HG03103 (cell line): Measurements from ENCODE around the gene FNTB.
"Not testable (repeated sequence)": the region's sequence is repeated elsewhere in the genome, so short reads cannot be mapped to it uniquely, and the experiment has no call there.

Experiments used
- ATAC-seq: cut with Tn5 transposase; IDR thresholded peaks from one replicate; pipeline ENCODE4 v1.9.1; 2021; ENCODE audit warnings: low read depth; ENCODE audit not compliant: unreplicated experiment

Gene FNTB

GRCh38 chr14:65010211-65010931, 23.7 kb downstream of the FNTB start:
- no peak for ATAC-seq

GRCh38 chr14:65011538-65011937, 24.8 kb downstream of the FNTB start:
- no peak for ATAC-seq

GRCh38 chr14:65012353-65012752, 25.7 kb downstream of the FNTB start:
- no peak for ATAC-seq

GRCh38 chr14:65015391-65015790, 28.7 kb downstream of the FNTB start:
- no peak for ATAC-seq

GRCh38 chr14:65016471-65016870, 29.8 kb downstream of the FNTB start:
- no peak for ATAC-seq

GRCh38 chr14:65019944-65020566, 33.4 kb downstream of the FNTB start:
- no peak for ATAC-seq

GRCh38 chr14:65024957-65025356, 38.3 kb downstream of the FNTB start:
- no peak for ATAC-seq

GRCh38 chr14:65025818-65026217, 39.1 kb downstream of the FNTB start:
- ATAC-seq: no peak

- no peak for ATAC-seq
Observed at GRCh38 chr14:65026526-65026925, 39.8 kb downstream of the FNTB start.

GRCh38 chr14:65027127-65027799, 40.6 kb downstream of the FNTB start:
- no peak for ATAC-seq

GRCh38 chr14:65028937-65029336, 42.2 kb downstream of the FNTB start:
- no peak for ATAC-seq

GRCh38 chr14:65031321-65031720, 44.6 kb downstream of the FNTB start:
- ATAC-seq: not testable (repeated sequence)

GRCh38 chr14:65032319-65032718, 45.6 kb downstream of the FNTB start:
- ATAC-seq: no peak

GRCh38 chr14:65033181-65033580, 46.5 kb downstream of the FNTB start:
- ATAC-seq: no peak

- ATAC-seq: no peak
Observed at GRCh38 chr14:65034021-65034420, 47.3 kb downstream of the FNTB start.

GRCh38 chr14:65035049-65035448, 48.4 kb downstream of the FNTB start:
- no peak for ATAC-seq

GRCh38 chr14:65038966-65039365, 52.3 kb downstream of the FNTB start:
- ATAC-seq: no peak

- no peak for ATAC-seq
Observed at GRCh38 chr14:65040666-65041433, 54.2 kb downstream of the FNTB start.

- no peak for ATAC-seq
Observed at GRCh38 chr14:65041434-65041915, 54.8 kb downstream of the FNTB start.

GRCh38 chr14:65042296-65042695, 55.6 kb downstream of the FNTB start:
- ATAC-seq: peak; percentile 12
